HL-60/S4 treated with retinoic acid at 250 ng/mL for 4 days and 3 days (cell line): ENCODE results near the gene CROT.
"Not testable (repeated sequence)": the region's sequence is repeated elsewhere in the genome, so short reads cannot be mapped to it uniquely, and the experiment has no call there.

Experiments used
- in situ Hi-C: fragments of 300-500 bp; cut with MboI; formaldehyde crosslinking; loops from 2 replicates; pipeline ENCODE4 v1.7.0; 2022; ENCODE audit warnings: low sequenced_read_pairs

CROT gene, protein sequence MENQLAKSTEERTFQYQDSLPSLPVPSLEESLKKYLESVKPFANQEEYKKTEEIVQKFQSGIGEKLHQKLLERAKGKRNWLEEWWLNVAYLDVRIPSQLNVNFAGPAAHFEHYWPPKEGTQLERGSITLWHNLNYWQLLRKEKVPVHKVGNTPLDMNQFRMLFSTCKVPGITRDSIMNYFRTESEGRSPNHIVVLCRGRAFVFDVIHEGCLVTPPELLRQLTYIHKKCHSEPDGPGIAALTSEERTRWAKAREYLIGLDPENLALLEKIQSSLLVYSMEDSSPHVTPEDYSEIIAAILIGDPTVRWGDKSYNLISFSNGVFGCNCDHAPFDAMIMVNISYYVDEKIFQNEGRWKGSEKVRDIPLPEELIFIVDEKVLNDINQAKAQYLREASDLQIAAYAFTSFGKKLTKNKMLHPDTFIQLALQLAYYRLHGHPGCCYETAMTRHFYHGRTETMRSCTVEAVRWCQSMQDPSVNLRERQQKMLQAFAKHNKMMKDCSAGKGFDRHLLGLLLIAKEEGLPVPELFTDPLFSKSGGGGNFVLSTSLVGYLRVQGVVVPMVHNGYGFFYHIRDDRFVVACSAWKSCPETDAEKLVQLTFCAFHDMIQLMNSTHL

DNA sequence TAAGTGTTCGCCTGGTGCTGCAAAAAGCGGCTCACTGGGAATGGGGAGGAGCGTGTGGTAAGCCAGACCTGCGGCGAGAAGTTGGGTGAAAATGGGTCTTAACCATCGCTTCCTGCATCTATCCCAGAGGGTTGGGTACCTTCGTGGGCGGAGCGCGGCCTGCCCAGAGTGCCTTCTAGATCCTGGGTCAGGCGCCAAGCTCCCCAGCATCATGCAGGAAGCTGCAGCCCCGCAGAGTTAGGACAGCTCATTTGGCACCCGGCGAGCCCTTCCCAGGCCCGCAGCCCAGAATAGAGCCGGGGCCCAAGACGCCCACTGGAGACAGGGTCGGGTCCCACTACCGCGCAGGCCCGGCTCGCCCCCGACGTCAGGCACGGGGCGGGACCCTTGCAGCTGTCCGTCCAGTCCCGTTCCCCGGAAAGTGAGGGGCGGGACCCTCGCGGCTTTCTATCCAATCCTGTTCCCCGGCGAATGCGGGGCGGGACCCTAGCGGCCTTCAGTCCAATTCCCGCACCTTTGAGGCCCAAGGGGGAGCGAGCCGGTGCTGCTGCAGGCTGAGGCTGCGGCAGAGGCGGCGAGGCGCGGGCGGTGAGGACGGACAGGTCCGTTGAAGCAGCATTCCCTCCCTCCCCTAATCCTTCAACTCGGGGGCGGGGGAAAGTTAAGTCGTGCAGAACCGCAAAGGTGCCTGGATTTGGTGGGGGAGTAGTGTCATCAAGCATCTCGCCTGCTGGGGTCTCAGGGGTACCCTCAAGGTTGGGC, at the start of gene CROT:
Gene CROT, plus strand, starts transcription at position 499 of the 762 bp plus-strand sequence. CDS start 3,405 bp downstream, outside the sequence.
- in situ Hi-C loops, result no loop called here

DNA sequence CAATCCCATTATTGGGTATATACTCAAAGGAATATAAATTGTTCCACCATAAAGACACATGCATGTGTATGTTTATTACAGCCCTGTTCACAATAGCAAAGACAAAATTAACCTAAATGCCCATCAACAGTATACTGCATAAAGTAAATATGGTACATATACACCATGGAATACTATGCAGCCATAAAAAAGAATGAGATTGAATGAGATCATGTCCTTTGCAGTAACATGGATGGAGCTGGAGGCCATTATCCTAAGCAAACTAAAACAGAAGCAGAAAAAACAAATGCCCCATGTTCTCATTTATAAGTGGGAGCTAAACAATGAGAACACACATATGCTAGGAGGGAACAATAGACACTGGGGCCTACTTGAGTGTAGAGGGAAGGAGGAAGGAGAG, 44.7 kb upstream of the CROT start:
- in situ Hi-C loops, result no loop called here

DNA sequence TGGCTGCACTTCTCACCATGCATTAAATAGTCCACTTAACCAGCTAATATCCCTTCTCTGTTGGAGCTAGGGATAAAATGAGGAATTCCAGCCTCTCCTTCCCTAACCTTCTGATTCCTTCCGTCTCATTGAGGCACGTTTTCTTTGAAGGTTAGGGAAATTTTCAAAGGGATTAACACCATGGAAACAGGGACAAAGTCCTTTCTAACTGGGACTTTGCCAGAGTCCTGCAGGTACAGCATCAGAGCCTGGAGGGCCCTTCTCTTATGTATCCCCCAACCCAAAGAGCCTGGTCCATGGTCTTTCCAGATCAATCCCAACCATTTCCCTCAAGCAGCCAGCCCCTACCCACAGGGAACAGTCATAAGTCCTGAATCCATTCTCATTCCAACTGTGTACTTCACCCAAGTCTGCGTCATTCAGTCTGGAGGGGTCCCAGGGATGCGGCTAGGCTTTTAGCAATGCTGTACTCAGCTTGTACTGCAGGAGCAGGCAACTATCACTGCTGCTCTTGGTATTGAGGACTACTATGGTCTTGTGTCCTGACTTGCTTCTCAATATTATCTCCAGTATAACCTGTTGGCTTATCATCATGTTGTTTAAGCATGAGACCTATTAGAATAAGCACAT, 34.6 kb upstream of the CROT start:
- in situ Hi-C loops, result no loop called here

DNA sequence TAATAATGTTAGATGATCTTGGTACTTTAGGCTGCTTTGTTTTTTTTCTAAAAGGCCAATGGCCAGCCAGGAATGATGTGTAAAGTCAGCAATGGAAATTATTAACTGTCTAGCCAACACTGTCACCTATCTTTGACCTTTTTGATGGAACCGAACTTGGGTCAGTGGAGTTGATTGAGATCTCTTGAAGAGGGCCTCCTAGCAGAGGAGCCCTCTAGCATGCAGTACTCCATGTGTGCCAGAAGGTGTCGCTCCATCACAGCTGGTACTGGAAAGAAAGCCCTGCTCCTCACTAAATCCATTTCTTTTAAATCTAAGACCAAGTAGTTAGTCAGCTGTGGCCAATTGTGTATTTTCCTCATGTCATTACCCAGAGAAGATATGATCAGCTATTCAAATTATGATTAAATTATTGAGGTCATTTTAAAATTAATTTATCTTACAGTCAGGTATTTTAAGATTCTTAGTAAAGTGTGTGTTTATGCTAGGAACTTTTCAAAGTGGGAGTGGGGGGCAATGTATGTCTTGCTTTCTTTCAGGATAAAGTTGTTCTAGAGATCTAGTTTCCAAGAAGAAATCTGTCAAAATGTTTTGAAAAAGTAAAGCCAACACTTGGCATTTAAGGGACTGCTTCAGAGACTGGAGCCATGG, 33.1 kb upstream of the CROT start:
- in situ Hi-C loops, result no loop called here

DNA sequence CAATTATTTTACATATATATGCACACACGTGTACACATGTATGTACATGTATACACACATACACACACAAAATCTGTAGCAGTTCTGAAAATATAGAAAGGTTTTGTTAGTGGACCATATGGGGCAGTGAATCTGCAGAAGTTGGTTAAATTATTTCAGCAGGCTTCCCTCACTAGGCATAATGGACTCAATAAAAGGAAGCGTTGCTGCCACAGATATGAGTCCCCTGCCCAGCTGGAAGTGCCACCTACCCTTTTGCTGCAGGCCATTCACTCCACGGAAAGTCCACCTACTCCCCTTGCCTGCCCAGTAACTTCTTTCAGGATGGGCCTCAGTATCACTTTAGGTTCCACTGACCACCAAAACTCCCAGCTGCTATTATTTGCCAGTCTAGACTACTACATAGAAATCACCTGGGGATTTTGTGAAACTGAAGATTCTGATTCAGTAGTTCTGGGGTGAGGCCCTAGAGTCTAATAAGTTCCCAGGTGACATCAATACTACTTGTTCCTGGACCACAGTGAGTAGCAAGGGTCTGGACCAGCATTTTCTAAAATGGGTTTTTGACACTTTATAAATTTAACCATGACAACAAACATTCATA, 29.3 kb upstream of the CROT start:
- in situ Hi-C loops, result no loop called here

DNA sequence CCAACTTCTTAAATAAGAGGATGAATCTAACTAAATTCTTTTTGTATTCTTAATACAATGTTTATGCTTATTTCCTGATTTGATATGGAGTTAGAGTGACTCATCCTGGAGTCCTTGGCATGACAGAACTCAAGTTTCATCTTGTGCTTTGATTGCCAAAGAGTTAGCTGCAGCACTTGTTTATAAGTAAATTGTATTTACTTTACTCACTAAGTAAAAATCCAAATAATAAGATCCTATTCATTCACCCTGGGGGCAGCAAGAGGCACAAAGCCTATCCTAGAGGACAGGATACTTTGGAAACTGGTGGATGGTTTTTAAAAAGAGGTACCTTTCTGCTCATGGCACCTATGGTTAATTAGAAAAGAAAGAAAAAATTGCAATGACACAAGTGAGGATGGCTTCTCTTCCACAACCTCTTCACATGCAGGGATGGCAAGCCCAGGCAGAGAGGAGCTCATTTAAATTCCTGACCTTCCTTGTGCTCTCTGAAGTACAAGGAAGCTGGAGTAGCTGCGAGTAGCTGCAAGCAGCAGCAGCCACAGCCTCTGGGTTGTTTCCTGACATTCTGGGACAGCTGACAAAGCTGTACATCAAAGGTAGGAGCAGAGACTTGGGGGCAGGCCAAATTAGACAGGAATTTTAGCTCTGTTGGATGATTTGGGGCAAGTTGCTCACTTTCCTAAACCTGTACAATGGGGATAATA, 28.5 kb upstream of the CROT start:
- in situ Hi-C loops, result no loop called here

DNA sequence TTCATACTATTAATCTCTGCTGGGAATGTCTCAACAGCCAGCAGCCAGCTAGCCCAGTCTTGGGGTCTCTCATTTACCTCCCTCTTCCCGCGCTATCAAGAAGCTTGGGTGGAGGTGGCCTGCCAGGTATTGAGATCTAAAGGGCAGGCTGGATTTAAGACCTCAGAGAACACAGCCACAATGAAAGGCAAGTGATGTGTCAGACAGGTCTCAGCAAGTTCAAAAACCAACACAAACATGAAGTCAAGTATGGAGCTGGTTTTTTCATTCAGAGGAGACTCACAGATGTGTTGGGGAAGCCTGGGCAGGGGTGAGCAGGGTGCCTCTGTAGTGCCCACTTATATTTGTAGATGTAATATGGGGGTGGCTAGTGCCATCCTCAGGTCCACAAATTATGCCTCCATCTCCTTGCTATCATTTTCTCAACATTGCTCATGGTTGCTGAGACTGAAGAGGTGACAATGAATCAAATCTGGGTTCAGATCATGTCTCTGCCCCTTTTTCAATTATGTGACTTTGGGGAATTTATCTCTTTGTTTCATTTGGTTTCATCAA, 27.7 kb upstream of the CROT start:
- in situ Hi-C loops, result no loop called here

DNA sequence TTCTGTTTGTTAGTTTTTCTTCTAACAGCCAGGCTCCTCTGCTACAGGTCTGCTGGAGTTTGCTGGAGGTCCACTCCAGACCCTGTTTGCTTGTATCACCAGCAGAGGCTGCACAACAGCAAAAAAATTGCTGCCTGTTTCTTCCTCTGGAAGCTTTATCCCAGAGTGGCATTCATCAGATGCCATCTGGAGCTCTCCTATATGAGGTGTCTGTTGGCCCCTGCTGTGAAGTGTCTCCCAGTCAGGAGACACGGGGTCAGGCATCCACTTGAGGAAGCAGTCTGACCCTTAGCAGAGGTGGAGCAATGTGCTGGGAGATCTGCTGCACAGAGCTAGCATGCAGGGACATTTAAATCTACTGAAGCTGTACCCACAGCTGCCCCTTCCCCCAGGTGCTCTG, 26.7 kb upstream of the CROT start:
- in situ Hi-C loops, result no loop called here

DNA sequence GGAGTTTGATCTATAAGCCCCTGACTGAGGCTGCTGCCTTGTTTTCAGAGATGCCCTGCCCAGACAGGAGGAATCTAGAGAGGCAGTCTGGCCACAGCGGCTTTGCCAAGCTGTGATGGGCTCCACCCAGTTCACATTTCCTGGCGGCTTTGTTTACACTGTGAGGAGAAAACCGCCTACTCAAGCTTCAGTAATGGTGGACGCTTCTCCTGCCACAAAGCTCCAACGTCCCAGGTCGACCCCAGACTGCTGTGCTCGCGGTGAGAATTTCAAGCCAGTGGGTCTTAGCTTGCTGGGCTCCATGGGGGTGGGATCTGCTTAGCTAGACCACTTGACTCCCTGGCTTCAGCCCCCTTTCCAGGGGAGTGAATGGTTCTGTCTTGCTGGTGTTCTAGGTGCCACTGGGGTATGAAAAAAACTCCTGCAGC, 26.3 kb upstream of the CROT start:
- in situ Hi-C loops, result not testable (repeated sequence)

DNA sequence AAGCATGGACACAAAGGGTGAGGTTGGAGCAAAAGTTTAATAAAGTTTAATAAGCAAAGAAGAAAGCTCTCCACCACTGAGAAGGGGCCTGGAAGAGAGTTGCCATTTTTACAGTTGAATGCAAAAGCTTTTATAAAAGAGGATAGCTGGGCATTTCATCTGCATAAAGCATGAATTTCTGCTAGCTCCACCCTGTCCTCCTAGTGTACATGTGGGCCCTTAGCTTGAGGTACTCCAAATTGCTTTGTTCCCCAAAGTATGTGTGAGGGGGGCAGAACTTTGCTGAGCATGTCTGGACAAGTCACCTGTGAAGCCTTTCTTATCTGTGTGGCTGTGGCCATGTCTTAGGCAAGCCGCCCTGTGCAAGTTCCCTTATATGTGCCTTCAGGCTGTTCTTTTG, 22.6 kb upstream of the CROT start:
- in situ Hi-C loops, result no loop called here

DNA sequence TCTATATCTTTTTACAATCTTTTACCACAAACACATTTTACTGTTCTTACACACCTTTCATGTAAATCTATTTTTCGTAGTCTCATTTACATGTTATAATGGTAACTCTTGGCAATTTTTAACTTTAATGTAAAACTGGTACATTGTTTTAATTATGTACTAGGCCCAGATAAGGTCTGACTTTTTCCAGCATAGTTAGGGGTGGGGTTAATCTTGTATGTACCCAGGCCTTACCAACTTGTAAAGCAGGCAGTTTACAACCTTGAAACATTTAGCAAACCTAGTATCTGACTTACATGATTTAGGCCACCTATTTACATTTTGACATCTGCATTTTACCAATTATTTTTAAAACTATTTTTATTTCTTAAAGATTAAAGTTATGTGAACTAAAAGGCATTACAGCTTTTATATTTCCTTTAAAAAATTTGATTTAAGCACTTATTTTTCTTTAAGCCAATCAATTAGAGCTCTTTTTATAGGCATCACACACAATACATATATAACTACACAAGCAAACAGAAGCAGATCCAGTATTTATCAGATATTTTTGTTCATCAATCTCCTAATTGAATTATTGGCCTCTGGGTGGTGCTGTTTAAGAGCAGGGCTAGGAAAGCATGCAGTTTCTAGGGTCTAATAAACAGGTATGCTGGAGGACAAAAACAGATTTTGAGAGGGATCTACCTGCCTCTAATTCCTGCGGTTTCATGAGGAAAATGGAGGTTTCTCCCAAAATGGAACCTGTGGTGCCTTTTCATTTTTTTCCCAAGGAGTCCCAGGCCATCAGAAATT, 19.7 kb upstream of the CROT start:
- in situ Hi-C loops, result no loop called here

DNA sequence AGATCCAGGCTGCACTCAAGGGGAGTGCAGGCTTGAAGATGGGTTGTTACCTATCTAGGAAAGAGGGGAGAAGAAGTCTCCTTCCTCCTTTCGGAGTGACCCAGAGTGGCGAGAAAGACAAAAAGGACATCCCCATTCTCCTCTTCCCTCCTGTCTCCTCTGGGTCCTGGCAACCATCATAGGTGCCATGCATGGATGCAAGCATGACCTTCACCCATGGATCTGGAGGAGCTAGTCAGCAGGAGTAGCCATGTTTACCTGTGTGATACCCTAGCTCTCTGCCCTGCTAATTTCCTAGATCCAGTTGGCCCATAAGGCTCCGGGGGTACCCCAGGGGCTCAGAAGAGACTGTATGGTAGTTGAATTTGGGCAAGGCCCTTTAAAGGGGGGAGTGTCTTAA, 17.2 kb upstream of the CROT start:
- in situ Hi-C loops, result no loop called here

DNA sequence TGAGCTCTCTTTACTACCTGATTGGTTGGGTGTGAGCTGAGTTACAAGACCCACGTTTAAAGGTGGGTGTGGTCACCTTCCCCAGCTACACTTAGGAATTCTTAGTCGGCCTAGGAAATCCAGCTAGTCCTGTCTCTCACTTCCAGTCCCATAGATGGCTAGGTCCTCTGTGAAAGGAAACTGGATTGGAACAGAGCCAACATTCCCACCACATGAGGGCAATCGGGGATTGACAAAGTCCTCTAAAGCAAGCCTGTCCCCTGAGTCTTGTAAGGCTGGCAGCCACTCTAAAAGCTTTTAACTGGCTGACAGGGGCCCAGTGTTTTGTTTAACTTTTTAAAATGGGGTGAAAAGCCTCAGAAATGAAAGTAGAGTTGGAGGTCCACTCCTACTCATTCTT, 15.1 kb upstream of the CROT start:
- in situ Hi-C loops, result no loop called here

DNA sequence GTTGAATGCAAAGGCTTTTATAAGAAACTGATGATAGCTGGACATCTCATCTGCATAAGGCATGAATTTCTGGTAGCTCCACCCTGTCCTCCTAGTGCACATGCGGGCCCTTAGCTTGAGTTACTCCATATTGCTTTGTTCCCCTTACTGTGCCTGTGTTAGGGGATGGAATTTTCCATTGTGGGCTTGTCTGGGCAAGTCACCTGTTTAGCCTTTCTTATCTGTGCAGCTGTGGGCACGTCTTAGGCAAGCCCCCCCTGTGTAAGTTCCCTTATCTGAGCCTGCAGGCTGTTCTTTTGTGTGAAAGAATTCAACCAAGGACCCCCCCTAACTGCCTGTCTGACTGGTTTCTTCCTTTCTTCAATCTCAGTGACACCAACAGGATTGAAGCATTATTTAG, 14.5 kb upstream of the CROT start:
- in situ Hi-C loops, result no loop called here

DNA sequence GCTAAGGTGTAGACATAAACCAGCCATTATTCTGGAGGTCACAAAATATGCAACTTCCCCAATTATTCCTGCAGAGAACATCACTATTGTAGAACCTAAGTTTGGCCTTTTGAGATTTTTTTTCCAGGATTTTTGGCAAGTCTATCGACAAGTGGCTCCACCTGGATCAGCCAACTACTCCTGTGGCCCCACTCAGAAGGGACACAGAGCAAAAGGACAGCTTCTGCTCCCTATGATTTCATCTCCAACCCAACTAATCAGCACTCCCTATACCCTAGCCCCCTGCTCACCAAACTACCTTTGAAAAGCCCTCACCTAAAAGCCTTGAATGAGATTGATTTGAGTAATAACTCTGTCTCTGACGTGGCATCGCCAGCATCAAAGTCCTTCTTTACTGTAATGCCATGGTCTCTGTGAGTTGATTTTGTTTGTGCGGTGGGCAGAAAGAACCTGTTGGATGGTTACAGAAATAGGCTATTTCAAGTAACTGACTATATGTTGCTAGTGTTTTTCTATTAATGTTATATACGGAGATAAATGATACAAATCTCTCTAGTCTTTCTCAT, 13.7 kb upstream of the CROT start:
- in situ Hi-C loops, result no loop called here

DNA sequence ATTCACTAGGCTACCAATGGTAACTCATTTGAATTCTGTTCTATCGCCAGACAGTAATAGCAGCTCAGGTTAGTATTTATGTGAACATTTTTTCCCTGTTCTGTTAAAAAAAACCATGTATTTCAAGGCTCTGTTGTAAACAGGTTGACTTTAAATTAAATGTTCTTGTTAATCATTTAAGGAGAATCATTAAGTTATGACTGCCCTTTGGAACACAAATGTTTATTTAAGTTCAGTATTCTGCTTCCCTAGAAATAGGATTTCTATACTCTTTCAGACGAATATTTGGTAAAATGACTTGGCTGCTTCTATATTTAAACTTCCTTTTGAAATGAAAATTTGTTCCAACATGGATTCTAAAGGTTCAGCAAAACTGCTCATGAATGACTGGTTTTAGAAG, 13.1 kb upstream of the CROT start:
- in situ Hi-C loops, result no loop called here

DNA sequence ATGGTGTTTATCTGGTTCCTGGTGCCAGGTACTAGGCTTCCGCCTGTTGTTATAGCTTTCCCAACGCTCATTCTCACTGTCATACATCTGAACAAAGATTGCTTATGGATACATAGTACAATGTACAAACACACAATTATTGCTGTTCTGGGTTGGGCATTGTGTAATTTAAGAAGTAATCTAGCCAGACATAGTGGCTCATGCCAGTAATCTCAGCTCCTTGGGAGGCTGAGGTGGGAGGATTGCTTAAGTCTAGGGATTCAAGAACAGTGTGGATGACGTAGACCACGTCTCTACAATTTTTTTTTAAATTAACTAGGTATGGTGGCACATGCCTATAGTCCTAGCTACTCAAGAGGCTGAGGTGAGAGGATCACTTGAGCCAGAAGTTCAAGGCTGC, 9.3 kb upstream of the CROT start:
- in situ Hi-C loops, result no loop called here

DNA sequence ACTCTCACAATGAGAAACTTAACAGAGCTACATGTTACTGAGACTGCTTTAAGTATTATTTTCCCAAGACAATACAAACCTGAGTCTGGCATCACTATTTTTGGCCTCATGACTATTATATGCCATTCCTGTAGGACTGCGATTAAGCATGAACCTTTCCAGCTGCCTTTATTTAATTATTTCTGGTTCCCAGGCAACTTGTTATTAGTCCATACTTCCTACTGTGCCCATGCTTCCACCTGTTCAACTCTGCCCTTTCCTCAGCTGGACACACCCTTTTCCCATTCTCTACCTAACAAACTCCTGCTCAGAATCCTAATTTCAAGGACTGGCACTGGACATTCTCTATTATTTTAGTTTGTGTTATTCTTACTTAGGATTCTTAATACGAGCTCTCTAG, 8.1 kb upstream of the CROT start:
- in situ Hi-C loops, result no loop called here
